OCI-LY7 (cell line): ENCODE results near the gene EARS2. TPM values are rescaled to one million over a fixed set of nuclear protein-coding genes. Genes with fewer than 3 reads are reported as not detected.

Experiments used
- BruUV-seq: library from RNA; stranded (reverse); fragments of 400-500 nt; replicated peaks from 2 replicates; lab custom pipeline; 2021; lab: Mats Ljungman, UMichigan
- CTCF ChIA-PET: fragments of 300-600 bp; sonication (Branson Sonifier 250); formaldehyde crosslinking; loops from one replicate; lab custom pipeline; 2022; ENCODE audit warnings: antibody characterized with exemption; ENCODE audit not compliant: unreplicated experiment; lab: Charles Lee
- POLR2A ChIA-PET: fragments of 300-600 bp; sonication (Branson Sonifier 250); formaldehyde crosslinking; loops from one replicate; lab custom pipeline; 2022; ENCODE audit warnings: antibody characterized with exemption; lab: Charles Lee
- DNase-seq: peaks from one replicate; pipeline ENCODE4 v3.0.0-alpha.2; 2015; ENCODE audit warnings: low spot score
- H2AFZ ChIP-seq: fragments of 200-600 bp; sonication (generic), shearing (Covaris generic); 2 replicates; pipeline ENCODE4 v1.6.1; 2014; ENCODE audit warnings: mild to moderate bottlenecking, antibody characterized with exemption, low read length, moderate library complexity
- H3K27ac ChIP-seq: fragments of 200-600 bp; sonication (generic); 2 replicates; pipeline ENCODE4 v1.5.1; 2014; ENCODE audit warnings: mixed run types, low read depth, mild to moderate bottlenecking, moderate library complexity, low read length, inconsistent platforms; ENCODE audit not compliant: poor library complexity, severe bottlenecking
- H3K36me3 ChIP-seq: fragments of 200-600 bp; sonication (generic); 2 replicates; pipeline ENCODE4 v1.6.1; 2014; ENCODE audit warnings: mild to moderate bottlenecking, antibody characterized with exemption, low read length, moderate library complexity, mixed read lengths; ENCODE audit not compliant: insufficient read depth
- H3K4me1 ChIP-seq: fragments of 200-600 bp; sonication (generic); 2 replicates; pipeline ENCODE4 v1.5.1; 2014; ENCODE audit warnings: mild to moderate bottlenecking, low read length; ENCODE audit not compliant: insufficient read depth, poor library complexity, severe bottlenecking
- H3K4me2 ChIP-seq: fragments of 200-600 bp; sonication (generic); 2 replicates; pipeline ENCODE4 v1.6.1; 2014; ENCODE audit warnings: mild to moderate bottlenecking, low read length
- H3K4me3 ChIP-seq: fragments of 200-600 bp; sonication (generic); 2 replicates; pipeline ENCODE4 v1.5.1; 2014; ENCODE audit warnings: mild to moderate bottlenecking, low read depth, low read length; ENCODE audit not compliant: poor library complexity, severe bottlenecking
- H3K79me2 ChIP-seq: fragments of 200-600 bp; sonication (generic); 2 replicates; pipeline ENCODE4 v1.6.1; 2016; ENCODE audit warnings: low read depth, mild to moderate bottlenecking, low read length, moderate library complexity, mixed read lengths; ENCODE audit not compliant: insufficient read depth
- H3K9me2 ChIP-seq: fragments of 200-600 bp; sonication (generic); 2 replicates; pipeline ENCODE4 v1.6.1; 2016; ENCODE audit warnings: mild to moderate bottlenecking, low read length, mixed read lengths; ENCODE audit not compliant: insufficient read depth
- H3K9me3 ChIP-seq: fragments of 200-600 bp; sonication (generic); 2 replicates; pipeline ENCODE4 v1.6.1; 2014; ENCODE audit warnings: mild to moderate bottlenecking, mixed run types, low read length, mixed read lengths
- H4K20me1 ChIP-seq: fragments of 200-600 bp; sonication (generic); 2 replicates; pipeline ENCODE4 v1.6.1; 2014; ENCODE audit warnings: mild to moderate bottlenecking, antibody characterized with exemption, low read length, moderate library complexity, mixed read lengths; ENCODE audit not compliant: insufficient read depth
- EZH2phosphoT487 ChIP-seq: fragments of 200-600 bp; sonication (generic); IDR thresholded peaks from 2 replicates; pipeline ENCODE4 v1.6.1; 2018; ENCODE audit warnings: low read depth, borderline replicate concordance, mild to moderate bottlenecking, mixed run types, antibody characterized with exemption, low read length, moderate library complexity, mixed read lengths
- intact Hi-C: fragments of 100-400 bp; cut with micrococcal nuclease; formaldehyde crosslinking; loops from one replicate; pipeline ENCODE4 v1.10.0; 2022; ENCODE audit not compliant: unreplicated experiment
- total RNA-seq, 2 experiments: library from RNA; depleted of rRNA in 1 of 2; stranded (reverse); fragments of >200 nt in 1 of 2; shearing (Covaris generic) in 1 of 2; gene quantifications; 2 replicates each; pipeline ENCODE4 v1.2.3, GENCODE V29; 2014 to 2022
- TF ChIP-seq, protein P1 (sequence below): fragments of 200-600 bp; sonication (generic); conservative IDR thresholded peaks from 2 replicates; pipeline ENCODE4 v1.5.1; 2014; ENCODE audit warnings: mild to moderate bottlenecking, antibody characterized with exemption, low read length, moderate library complexity, mixed read lengths

Gene EARS2
- total RNA-seq, 2 experiments from 2014 or later = 38.5 to 42.1 TPM

DNA sequence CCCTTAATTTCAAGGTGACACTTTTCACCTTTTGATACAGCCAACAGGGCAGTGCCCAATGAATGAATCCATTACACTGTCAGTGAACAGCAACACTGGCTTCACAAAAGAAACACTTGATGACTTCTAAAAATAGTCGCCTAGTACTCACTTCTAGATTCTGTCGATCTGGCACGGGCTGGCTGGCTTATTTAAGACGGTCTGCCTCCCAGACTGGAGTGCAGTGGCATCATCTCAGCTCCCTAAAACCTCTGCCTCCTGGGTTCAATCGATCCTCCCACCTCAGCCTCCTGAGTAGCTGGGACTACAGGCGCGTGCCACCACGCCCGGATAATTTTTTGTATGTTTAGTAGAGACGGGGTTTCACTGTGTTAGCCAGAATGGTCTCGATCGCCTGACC, 37.0 kb upstream of the EARS2 start:
- Histone ChIP-seq H3K4me2 (no peak overlapping the region), H3K4me3 (no peak overlapping the region), H3K9me3 (no peaks in the 10 kb centered on the region), H3K36me3 (peaks cover 59% of the 10 kb centered on the region), H3K9me2 (no peaks in the 10 kb centered on the region), H2AFZ (no peak overlapping the region), H3K4me1 (peaks cover 21% of the 10 kb centered on the region), H3K27ac (no peak overlapping the region), H3K79me2 (peaks cover 68% of the 10 kb centered on the region), H4K20me1 (peaks cover 7% of the 10 kb centered on the region; the same call in 1 of the 2 replicates)
- no peak for DNase-seq
- POLR2A ChIA-PET = no interaction called here
- intact Hi-C loops = no loop called here
- TF ChIP-seq, protein P1, sequence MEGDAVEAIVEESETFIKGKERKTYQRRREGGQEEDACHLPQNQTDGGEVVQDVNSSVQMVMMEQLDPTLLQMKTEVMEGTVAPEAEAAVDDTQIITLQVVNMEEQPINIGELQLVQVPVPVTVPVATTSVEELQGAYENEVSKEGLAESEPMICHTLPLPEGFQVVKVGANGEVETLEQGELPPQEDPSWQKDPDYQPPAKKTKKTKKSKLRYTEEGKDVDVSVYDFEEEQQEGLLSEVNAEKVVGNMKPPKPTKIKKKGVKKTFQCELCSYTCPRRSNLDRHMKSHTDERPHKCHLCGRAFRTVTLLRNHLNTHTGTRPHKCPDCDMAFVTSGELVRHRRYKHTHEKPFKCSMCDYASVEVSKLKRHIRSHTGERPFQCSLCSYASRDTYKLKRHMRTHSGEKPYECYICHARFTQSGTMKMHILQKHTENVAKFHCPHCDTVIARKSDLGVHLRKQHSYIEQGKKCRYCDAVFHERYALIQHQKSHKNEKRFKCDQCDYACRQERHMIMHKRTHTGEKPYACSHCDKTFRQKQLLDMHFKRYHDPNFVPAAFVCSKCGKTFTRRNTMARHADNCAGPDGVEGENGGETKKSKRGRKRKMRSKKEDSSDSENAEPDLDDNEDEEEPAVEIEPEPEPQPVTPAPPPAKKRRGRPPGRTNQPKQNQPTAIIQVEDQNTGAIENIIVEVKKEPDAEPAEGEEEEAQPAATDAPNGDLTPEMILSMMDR = no peak
- TF ChIP-seq EZH2phosphoT487 = no peak
- BruUV-seq = no TSS peak
- CTCF ChIA-PET = no interaction called here

DNA sequence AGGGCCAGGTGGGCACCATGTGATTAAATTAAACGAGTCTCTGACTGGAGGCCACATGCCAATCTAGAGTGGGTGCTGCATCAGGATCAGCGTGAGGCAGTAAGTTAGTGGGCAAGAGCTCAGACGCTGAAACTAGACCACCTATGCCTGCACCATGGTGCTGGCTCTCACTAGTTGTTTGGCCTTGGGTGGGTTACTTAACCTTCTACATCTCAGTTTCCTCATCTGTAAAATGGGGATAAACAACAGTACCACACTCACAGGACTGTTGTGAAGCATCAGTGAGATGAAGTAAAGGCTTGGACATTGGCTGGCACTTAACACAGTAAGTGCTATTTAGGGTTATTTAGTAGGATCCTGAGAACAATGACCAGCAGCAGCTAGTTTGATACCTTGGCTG, 33.0 kb upstream of the EARS2 start:
- Histone ChIP-seq H3K36me3 (peaks cover 92% of the 10 kb centered on the region), H3K9me2 (no peaks in the 10 kb centered on the region), H3K4me3 (no peak overlapping the region), H3K4me2 (no peak overlapping the region), H3K79me2 (peaks cover 67% of the 10 kb centered on the region), H4K20me1 (peaks cover 4% of the 10 kb centered on the region), H2AFZ (no peak overlapping the region), H3K4me1 (peaks cover 7% of the 10 kb centered on the region), H3K27ac (no peak overlapping the region), H3K9me3 (no peaks in the 10 kb centered on the region)
- POLR2A ChIA-PET = no interaction called here
- no peak for DNase-seq
- TF ChIP-seq, protein P1 = no peak
- no peak for TF ChIP-seq EZH2phosphoT487
- CTCF ChIA-PET = no interaction called here
- BruUV-seq = no TSS peak
- intact Hi-C loops = no loop called here

DNA sequence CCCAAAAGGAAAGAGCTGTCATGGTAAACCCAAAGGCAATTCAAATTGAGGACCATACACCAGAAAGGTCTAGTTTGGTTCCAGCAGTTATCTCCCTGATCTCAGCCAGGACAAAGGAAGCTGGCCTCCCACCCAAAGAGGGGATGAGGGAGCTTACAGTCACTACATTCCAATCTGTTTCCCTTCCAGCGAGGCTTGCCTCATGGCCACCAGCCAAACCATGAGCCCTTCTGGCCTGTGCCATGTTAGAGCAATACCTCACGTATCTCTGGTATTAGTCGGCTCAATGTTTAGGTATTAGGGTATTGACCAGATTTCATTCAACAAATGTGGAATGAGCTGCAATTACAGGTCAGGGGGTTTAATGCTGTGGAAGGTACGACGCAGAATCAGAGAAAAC, 30.6 kb upstream of the EARS2 start:
- Histone ChIP-seq H3K36me3 (peaks cover 85% of the 10 kb centered on the region), H3K9me2 (no peaks in the 10 kb centered on the region), H3K4me1 (no peaks in the 10 kb centered on the region), H3K9me3 (no peaks in the 10 kb centered on the region), H3K79me2 (peaks cover 44% of the 10 kb centered on the region), H3K4me3 (no peak overlapping the region), H2AFZ (no peak overlapping the region), H3K4me2 (no peak overlapping the region), H4K20me1 (no peaks in the 10 kb centered on the region; the same call in 1 of the 2 replicates), H3K27ac (no peak overlapping the region)
- intact Hi-C loops = no loop called here
- CTCF ChIA-PET = no interaction called here
- POLR2A ChIA-PET = no interaction called here
- BruUV-seq = no TSS peak
- DNase-seq = no peak
- TF ChIP-seq EZH2phosphoT487 = no peak
- TF ChIP-seq, protein P1 = no peak
